ENCODE measurements around the gene TBC1D24. TPM values are rescaled to one million over a fixed set of nuclear protein-coding genes. Genes with fewer than 3 reads are reported as not detected.

Gene TBC1D24
- total and polyA plus RNA-seq, 9 of the 15 experiments (the other 6 are each of a cell fraction or from before 2014, with no cell fraction given) = 1.7 to 22.6 (median 7.2) TPM

- TF ChIP-seq ZHX1 (conservative IDR thresholded peaks at IDR 0.05; ENCODE audit: low read length) = no peak
- no peak for TF ChIP-seq ZNF436 (CRISPR knock-in tag; IDR thresholded peaks at IDR 0.05)
- no peak for TF ChIP-seq TCF3 (CRISPR knock-in tag; IDR thresholded peaks at IDR 0.05)
- TF ChIP-seq GTF2B (IDR thresholded peaks at IDR 0.05; ENCODE audit: extremely low read depth, insufficient read length) = no peak
- peak; percentile 75 for TF ChIP-seq RBFOX2 (IDR thresholded peaks at IDR 0.05; ENCODE audit: low read depth, low read length)
- TF ChIP-seq ZNF407 (IDR thresholded peaks at IDR 0.05; ENCODE audit: low read depth) = no peak
- peak; percentile 93 for TF ChIP-seq HMGN3 (IDR thresholded peaks at IDR 0.05; ENCODE audit: borderline replicate concordance, extremely low read depth, insufficient read length, low read depth, low read length)
- no peak for TF ChIP-seq PCBP2 (IDR thresholded peaks at IDR 0.05; ENCODE audit: low read depth, low read length, poor library complexity, severe bottlenecking)
- no peak for TF ChIP-seq NFIX (CRISPR knock-in tag; IDR thresholded peaks at IDR 0.05; ENCODE audit: low read depth)
- peak; percentile 83 for TF ChIP-seq ATF7 (IDR thresholded peaks at IDR 0.05)
- no peak for TF ChIP-seq KLF6 (CRISPR knock-in tag; IDR thresholded peaks at IDR 0.05; ENCODE audit: borderline replicate concordance)
- TF ChIP-seq ZNF24 (IDR thresholded peaks at IDR 0.05) = no peak
- TF ChIP-seq ZNF124 (CRISPR knock-in tag; IDR thresholded peaks at IDR 0.05) = no peak
- TF ChIP-seq BHLHE40 (IDR thresholded peaks at IDR 0.05; ENCODE audit: low read length) = peak; percentile 97
Observed at GRCh38 chr16:2531696-2532493, 57.0 kb downstream of the TBC1D24 start (continued).
